SK-N-SH treated with all-trans-retinoic acid at 6 μM for 48 hours (cell line): ENCODE results near the gene CYTIP.

ENCODE experiments used
- CSDC2 ChIP-seq: fragments of 250-450 bp; sonication (Bioruptor Pico); IDR thresholded peaks from 2 replicates; pipeline ENCODE4 v1.5.0; 2020; ENCODE audit warnings: mild to moderate bottlenecking, moderate library complexity
- OSR1 ChIP-seq: fragments of 250-450 bp; sonication (Bioruptor Pico); IDR thresholded peaks from 2 replicates; pipeline ENCODE4 v1.8.0; 2022; ENCODE audit warnings: moderate library complexity, mild to moderate bottlenecking, inconsistent platforms
- PPARA ChIP-seq: fragments of 250-450 bp; sonication (Bioruptor Pico); IDR thresholded peaks from 2 replicates; pipeline ENCODE4 v1.5.0; 2020; ENCODE audit warnings: mild to moderate bottlenecking, borderline replicate concordance
- RARB ChIP-seq: fragments of 250-450 bp; sonication (Bioruptor Pico); IDR thresholded peaks from 2 replicates; pipeline ENCODE4 v1.8.0; 2021; ENCODE audit warnings: mild to moderate bottlenecking, moderate library complexity
- TOX ChIP-seq: fragments of 250-450 bp; sonication (Bioruptor Pico); IDR thresholded peaks from 2 replicates; pipeline ENCODE4 v1.8.0; 2021; ENCODE audit warnings: mild to moderate bottlenecking, moderate library complexity, borderline replicate concordance
- ZFP3 ChIP-seq: fragments of 250-450 bp; sonication (Bioruptor Pico); IDR thresholded peaks from 2 replicates; pipeline ENCODE4 v1.5.0; 2020; ENCODE audit warnings: mild to moderate bottlenecking, moderate library complexity
- ZNF565 ChIP-seq: fragments of 450-650 bp; formaldehyde crosslinking; conservative IDR thresholded peaks from 2 replicates; pipeline ENCODE4 v1.5.0; 2020; ENCODE audit warnings: low read depth, mild to moderate bottlenecking, moderate library complexity
- TF ChIP-seq, protein P1 (sequence below): fragments of 250-450 bp; sonication (Bioruptor Pico); IDR thresholded peaks from 2 replicates; pipeline ENCODE4 v1.5.0; 2020; ENCODE audit warnings: mild to moderate bottlenecking, moderate library complexity
- TF ChIP-seq, protein P2 (sequence below): fragments of 250-450 bp; sonication (Bioruptor Pico); IDR thresholded peaks from 2 replicates; pipeline ENCODE4 v1.8.0; 2020; ENCODE audit warnings: mild to moderate bottlenecking, moderate library complexity, borderline replicate concordance
- TF ChIP-seq, protein P3 (sequence below): fragments of 250-450 bp; sonication (Bioruptor Pico); IDR thresholded peaks from 2 replicates; pipeline ENCODE4 v1.5.1; 2021; ENCODE audit warnings: mild to moderate bottlenecking, moderate library complexity

DNA sequence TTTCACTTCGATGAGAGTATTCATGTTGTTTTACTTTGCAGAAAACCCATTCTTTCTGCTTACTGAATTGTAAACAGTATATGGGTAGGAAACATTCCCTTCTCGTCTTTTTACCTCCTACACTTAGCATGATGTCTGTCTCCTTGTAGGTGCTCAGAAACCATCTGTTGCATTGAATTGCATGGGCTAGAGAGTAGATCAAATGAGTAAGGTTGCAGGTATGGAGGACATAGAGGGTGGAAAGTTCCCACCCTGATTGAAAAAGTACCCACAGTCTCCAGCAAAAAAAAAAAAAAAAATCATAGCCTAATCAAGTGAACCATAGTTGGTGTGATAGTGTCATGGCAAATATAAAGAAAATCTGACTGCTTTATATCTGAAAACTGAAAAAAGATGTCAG, 1.7 kb downstream of the CYTIP start:
- TF ChIP-seq, protein P1, sequence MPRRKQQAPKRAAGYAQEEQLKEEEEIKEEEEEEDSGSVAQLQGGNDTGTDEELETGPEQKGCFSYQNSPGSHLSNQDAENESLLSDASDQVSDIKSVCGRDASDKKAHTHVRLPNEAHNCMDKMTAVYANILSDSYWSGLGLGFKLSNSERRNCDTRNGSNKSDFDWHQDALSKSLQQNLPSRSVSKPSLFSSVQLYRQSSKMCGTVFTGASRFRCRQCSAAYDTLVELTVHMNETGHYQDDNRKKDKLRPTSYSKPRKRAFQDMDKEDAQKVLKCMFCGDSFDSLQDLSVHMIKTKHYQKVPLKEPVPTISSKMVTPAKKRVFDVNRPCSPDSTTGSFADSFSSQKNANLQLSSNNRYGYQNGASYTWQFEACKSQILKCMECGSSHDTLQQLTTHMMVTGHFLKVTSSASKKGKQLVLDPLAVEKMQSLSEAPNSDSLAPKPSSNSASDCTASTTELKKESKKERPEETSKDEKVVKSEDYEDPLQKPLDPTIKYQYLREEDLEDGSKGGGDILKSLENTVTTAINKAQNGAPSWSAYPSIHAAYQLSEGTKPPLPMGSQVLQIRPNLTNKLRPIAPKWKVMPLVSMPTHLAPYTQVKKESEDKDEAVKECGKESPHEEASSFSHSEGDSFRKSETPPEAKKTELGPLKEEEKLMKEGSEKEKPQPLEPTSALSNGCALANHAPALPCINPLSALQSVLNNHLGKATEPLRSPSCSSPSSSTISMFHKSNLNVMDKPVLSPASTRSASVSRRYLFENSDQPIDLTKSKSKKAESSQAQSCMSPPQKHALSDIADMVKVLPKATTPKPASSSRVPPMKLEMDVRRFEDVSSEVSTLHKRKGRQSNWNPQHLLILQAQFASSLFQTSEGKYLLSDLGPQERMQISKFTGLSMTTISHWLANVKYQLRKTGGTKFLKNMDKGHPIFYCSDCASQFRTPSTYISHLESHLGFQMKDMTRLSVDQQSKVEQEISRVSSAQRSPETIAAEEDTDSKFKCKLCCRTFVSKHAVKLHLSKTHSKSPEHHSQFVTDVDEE (CRISPR knock-in tag): no peak
- TF ChIP-seq RARB (CRISPR knock-in tag) (no peak), CSDC2 (no peak), TOX (CRISPR knock-in tag) (no peak), PPARA (no peak), ZFP3 (no peak), ZNF565 (CRISPR knock-in tag) (no peak), OSR1 (CRISPR knock-in tag) (no peak)
- TF ChIP-seq, protein P2, sequence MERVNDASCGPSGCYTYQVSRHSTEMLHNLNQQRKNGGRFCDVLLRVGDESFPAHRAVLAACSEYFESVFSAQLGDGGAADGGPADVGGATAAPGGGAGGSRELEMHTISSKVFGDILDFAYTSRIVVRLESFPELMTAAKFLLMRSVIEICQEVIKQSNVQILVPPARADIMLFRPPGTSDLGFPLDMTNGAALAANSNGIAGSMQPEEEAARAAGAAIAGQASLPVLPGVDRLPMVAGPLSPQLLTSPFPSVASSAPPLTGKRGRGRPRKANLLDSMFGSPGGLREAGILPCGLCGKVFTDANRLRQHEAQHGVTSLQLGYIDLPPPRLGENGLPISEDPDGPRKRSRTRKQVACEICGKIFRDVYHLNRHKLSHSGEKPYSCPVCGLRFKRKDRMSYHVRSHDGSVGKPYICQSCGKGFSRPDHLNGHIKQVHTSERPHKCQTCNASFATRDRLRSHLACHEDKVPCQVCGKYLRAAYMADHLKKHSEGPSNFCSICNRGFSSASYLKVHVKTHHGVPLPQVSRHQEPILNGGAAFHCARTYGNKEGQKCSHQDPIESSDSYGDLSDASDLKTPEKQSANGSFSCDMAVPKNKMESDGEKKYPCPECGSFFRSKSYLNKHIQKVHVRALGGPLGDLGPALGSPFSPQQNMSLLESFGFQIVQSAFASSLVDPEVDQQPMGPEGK (CRISPR knock-in tag): no peak
- TF ChIP-seq, protein P3, sequence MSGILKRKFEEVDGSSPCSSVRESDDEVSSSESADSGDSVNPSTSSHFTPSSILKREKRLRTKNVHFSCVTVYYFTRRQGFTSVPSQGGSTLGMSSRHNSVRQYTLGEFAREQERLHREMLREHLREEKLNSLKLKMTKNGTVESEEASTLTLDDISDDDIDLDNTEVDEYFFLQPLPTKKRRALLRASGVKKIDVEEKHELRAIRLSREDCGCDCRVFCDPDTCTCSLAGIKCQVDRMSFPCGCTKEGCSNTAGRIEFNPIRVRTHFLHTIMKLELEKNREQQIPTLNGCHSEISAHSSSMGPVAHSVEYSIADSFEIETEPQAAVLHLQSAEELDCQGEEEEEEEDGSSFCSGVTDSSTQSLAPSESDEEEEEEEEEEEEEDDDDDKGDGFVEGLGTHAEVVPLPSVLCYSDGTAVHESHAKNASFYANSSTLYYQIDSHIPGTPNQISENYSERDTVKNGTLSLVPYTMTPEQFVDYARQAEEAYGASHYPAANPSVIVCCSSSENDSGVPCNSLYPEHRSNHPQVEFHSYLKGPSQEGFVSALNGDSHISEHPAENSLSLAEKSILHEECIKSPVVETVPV (CRISPR knock-in tag): no peak
